Right lobe of liver (tissue), 4 donors: ENCODE results near the gene BCR.

Experiments used
- POLR2A ChIP-seq: fragments of 450-650 bp; IDR thresholded peaks from one replicate; pipeline ENCODE4 v1.6.1; 2017; ENCODE audit warnings: antibody characterized with exemption, mild to moderate bottlenecking
- TF ChIP-seq, protein P1 (sequence below), 4 donors: fragments of 200-600 bp in 3 of 4; fragments of 450-650 bp in 1 of 4; IDR thresholded peaks; one replicate each; pipeline versions ENCODE4 v1.5.1 to v1.8.0; 2016 to 2022; ENCODE audit warnings: antibody characterized with exemption in 4 of 4, mild to moderate bottlenecking in 2 of 4
- donor health status: DM: no; HTN: no; CAD: no.
- donor health status: DM: no; HTN: no; CAD: no.
- donor health status: DM: no; HTN: yes; CAD: no.

DNA sequence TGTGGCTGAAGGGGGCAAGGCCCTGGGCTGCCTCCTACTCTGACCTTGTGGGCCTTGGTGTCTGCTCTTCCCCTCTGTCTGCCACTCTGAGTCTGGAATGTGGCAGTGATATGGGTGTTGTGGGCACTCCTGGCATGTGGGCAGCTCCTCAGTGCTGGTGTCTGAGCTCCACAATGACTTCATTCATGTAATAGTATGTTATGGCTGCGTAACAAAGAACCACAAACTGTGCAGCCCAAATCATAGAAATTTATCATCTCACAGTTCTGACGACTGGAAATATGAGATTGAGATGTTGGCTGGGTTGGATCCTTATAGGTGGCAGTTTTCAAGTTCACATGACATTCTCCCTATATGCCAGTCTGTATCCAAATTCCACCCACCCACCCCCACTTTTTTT is 59.1 kb downstream of the BCR start:
- TF ChIP-seq, protein P1, sequence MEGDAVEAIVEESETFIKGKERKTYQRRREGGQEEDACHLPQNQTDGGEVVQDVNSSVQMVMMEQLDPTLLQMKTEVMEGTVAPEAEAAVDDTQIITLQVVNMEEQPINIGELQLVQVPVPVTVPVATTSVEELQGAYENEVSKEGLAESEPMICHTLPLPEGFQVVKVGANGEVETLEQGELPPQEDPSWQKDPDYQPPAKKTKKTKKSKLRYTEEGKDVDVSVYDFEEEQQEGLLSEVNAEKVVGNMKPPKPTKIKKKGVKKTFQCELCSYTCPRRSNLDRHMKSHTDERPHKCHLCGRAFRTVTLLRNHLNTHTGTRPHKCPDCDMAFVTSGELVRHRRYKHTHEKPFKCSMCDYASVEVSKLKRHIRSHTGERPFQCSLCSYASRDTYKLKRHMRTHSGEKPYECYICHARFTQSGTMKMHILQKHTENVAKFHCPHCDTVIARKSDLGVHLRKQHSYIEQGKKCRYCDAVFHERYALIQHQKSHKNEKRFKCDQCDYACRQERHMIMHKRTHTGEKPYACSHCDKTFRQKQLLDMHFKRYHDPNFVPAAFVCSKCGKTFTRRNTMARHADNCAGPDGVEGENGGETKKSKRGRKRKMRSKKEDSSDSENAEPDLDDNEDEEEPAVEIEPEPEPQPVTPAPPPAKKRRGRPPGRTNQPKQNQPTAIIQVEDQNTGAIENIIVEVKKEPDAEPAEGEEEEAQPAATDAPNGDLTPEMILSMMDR (IDR thresholded peaks at IDR 0.05) = no peak
- TF ChIP-seq POLR2A = no peak
